Measurements from ENCODE around the gene SPAG16.

Gene SPAG16

DNA sequence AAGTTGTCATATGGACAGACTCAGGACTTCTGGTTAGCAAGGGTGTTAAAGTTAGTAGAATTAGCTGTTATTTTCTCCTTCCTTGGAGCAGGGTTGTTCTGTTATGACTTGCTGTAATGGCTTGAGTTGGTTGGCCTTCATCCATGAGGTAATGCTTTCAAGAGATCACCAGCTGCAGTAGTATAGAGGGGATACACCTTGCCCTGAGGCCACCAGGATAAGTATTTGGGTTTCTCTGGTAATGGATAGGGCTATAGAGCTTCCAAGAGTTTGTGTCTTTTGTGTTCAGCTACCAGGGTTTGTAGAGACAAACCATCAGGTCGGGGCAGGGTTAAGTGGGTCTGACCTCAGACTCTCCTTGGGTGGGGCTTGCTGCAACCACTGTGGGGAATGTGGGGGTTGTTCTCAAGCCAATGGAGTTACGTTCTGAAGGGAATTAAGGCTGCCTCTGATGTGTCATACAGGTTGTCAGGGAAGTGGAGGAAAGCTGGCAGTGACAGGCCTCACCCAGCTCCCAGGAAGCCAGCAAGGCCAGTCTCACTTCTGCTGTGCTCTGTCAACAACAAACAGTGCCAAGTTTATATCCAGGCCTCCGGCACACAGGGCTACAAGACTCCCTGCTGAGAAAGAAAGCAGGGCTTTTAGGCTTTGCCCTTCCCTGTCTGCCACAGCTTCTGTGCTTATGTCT lies 356.6 kb downstream of the SPAG16 start:
- Mint-ChIP-seq H3K36me3 (ENCODE audit: low read depth) (no peaks in the 10 kb centered on the region), H3K27me3 (ENCODE audit: low read depth) (no peaks in the 10 kb centered on the region), H3K9me3 (peaks cover under 1% of the 10 kb centered on the region), H3K27ac (no peak overlapping the region), H3K4me3 (no peak overlapping the region), H3K4me1 (no peaks in the 10 kb centered on the region)
- TF ChIP-seq, protein P1, sequence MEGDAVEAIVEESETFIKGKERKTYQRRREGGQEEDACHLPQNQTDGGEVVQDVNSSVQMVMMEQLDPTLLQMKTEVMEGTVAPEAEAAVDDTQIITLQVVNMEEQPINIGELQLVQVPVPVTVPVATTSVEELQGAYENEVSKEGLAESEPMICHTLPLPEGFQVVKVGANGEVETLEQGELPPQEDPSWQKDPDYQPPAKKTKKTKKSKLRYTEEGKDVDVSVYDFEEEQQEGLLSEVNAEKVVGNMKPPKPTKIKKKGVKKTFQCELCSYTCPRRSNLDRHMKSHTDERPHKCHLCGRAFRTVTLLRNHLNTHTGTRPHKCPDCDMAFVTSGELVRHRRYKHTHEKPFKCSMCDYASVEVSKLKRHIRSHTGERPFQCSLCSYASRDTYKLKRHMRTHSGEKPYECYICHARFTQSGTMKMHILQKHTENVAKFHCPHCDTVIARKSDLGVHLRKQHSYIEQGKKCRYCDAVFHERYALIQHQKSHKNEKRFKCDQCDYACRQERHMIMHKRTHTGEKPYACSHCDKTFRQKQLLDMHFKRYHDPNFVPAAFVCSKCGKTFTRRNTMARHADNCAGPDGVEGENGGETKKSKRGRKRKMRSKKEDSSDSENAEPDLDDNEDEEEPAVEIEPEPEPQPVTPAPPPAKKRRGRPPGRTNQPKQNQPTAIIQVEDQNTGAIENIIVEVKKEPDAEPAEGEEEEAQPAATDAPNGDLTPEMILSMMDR (IDR thresholded peaks at IDR 0.05; ENCODE audit: unreplicated experiment in 3 of 3) = no peak

DNA sequence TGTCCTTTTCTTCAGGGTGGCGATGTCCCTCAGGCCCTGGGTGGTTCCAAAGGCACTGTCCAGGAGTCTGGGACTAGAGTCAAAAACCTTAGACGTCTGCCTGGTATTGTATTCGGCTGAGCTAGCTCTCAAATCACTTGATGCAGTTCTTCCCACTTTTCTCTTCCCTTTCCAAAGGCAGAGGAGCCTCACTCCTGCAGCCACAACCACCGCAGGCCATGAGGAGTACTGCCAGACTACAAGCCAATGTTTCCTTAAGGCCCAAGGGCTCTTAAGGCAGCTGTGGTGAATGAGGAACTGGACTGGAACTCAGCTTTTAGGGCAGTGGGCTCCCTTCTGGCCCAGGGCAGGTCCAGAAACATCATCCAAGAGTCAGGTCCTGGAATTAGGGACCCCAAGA lies 360.7 kb downstream of the SPAG16 start:
- Mint-ChIP-seq H3K9me3 (no peaks in the 10 kb centered on the region), H3K4me3 (no peak overlapping the region), H3K4me1 (no peaks in the 10 kb centered on the region), H3K27ac (no peak overlapping the region), H3K36me3 (ENCODE audit: low read depth) (no peaks in the 10 kb centered on the region), H3K27me3 (ENCODE audit: low read depth) (no peaks in the 10 kb centered on the region)
- TF ChIP-seq, protein P1 (IDR thresholded peaks at IDR 0.05; ENCODE audit: unreplicated experiment in 3 of 3) = no peak

DNA sequence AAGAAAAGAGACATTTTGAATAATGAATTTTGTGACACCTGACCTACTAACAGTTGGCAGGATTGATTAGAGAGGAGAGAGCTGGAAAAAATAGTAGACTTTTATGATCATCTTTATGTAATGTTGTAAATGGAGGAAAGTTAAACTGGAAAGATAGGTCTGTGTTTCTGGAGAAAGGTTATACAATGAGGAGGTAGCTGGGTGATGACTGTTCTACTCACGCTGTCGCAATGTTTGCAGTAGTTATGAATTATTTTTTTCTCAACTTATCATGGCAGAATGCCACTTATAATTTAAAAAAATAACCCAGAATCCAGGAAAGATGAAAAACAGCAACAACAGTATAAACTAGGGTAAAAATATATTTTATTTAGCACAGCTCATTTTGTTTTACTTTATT lies 364.9 kb downstream of the SPAG16 start:
- TF ChIP-seq, protein P1 (IDR thresholded peaks at IDR 0.05; ENCODE audit: unreplicated experiment in 3 of 3) = no peak
- no peak overlapping the region for H3K27ac Mint-ChIP-seq
- H3K36me3 Mint-ChIP-seq (ENCODE audit: low read depth) = no peaks in the 10 kb centered on the region
- no peaks in the 10 kb centered on the region for H3K27me3 Mint-ChIP-seq (ENCODE audit: low read depth)
- no peaks in the 10 kb centered on the region for H3K9me3 Mint-ChIP-seq
- H3K4me3 Mint-ChIP-seq = no peak overlapping the region
- no peaks in the 10 kb centered on the region for H3K4me1 Mint-ChIP-seq

DNA sequence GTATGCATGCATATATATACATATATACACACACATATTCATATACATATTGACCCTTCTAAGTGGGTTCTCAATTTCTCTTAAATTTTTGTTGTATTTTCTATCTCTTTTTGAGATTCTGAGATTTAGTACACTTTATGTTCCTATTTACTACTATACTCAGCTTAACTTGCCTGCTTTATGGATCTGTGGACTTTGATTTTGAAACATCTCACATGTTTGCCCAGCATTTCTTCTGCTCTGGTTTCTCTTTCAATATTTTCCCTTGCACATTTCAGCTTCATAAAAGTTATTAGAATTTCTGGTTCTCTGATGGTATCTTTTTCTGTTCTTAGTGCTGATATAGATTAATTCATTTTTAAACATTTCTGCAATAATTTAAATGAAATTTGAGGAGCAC lies 380.6 kb downstream of the SPAG16 start:
- no peaks in the 10 kb centered on the region for H3K4me1 Mint-ChIP-seq
- TF ChIP-seq, protein P1 (IDR thresholded peaks at IDR 0.05; ENCODE audit: unreplicated experiment in 3 of 3) = no peak
- peaks cover 5% of the 10 kb centered on the region for H3K9me3 Mint-ChIP-seq
- no peak overlapping the region for H3K4me3 Mint-ChIP-seq
- H3K27me3 Mint-ChIP-seq (ENCODE audit: low read depth) = no peaks in the 10 kb centered on the region
- no peaks in the 10 kb centered on the region for H3K36me3 Mint-ChIP-seq (ENCODE audit: low read depth)
- H3K27ac Mint-ChIP-seq = no peak overlapping the region

DNA sequence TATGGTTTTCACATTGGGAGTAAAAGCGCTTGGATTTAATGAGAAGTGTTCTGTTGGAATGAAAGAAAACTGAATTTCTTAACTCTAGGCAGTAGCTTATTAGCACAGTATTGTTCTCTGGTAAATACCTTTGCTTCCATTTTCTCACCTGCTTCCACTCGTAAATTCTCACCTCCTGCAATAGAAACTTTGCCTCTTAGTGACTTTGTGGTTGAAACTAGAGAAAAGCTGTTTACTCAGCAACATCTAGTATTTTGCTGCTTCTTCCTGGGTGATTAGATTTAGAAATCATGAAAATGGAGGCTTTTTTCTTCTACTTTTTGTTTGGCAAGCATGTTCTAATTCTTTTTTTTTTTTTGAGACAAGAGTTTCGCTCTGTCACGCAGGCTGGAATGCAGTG lies 385.4 kb downstream of the SPAG16 start:
- no peak overlapping the region for H3K27ac Mint-ChIP-seq
- no peaks in the 10 kb centered on the region for H3K9me3 Mint-ChIP-seq
- no peaks in the 10 kb centered on the region for H3K36me3 Mint-ChIP-seq (ENCODE audit: low read depth)
- no peaks in the 10 kb centered on the region for H3K4me1 Mint-ChIP-seq
- TF ChIP-seq, protein P1 (IDR thresholded peaks at IDR 0.05; ENCODE audit: unreplicated experiment in 3 of 3) = no peak
- no peak overlapping the region for H3K4me3 Mint-ChIP-seq
- H3K27me3 Mint-ChIP-seq (ENCODE audit: low read depth) = no peaks in the 10 kb centered on the region
